LNCaP clone FGC (cell line): Measurements from ENCODE around the gene CTBP2.
A peak's percentile ranks its signal among the peaks of the same experiment; 100 is the strongest.

Source experiments
- DNase-seq: peaks from one replicate; pipeline ENCODE4 v3.0.0-alpha.2; 2011; ENCODE audit warnings: low read depth
- H3K4me3 ChIP-seq: 2 replicates; pipeline ENCODE4 v1.5.1; 2011; ENCODE audit warnings: mild to moderate bottlenecking, low read depth, low read length, control low read depth
- CTCF ChIP-seq: IDR thresholded peaks from 2 replicates; pipeline ENCODE4 v1.5.1; 2012; ENCODE audit warnings: mild to moderate bottlenecking; ENCODE audit not compliant: control insufficient read depth, insufficient read depth; ENCODE audit errors: extremely low read depth

Gene CTBP2

GRCh38 chr10:124959564-124959963, 200.8 kb downstream of the CTBP2 start:
- DNase-seq, result no peak
- no peak overlapping the region for H3K4me3 ChIP-seq
- no peak for TF ChIP-seq CTCF

DNA sequence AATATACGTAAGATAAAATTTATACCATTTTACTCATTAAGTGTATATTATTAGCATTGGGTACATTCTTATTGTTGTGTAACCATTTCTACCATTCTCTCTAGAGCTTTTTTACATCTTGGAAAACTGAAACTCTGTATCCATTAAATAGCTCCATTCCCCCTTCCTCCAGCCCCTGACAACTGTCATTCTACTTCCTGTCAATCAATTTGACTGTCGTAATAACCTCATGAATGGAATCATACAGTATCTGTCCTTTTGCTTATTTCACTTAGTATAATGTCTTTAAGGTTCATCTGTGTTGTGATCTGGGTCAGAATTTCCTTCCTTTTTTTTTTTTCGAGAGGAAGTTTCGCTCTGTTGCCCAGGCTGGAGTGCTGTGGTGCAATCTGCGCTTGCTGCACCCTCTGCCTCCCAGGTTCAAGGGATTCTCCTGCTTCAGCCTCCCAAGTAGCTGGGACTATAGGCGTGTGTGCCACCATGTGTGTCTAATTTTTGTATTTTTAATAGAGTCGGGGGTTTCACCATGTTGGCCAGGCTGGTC, 202.9 kb downstream of the CTBP2 start:
- no peak overlapping the region for H3K4me3 ChIP-seq
- no peak for DNase-seq
- no peak for TF ChIP-seq CTCF

- no peak for DNase-seq
- TF ChIP-seq CTCF, result no peak
Observed at GRCh38 chr10:124956764-124957163, 203.6 kb downstream of the CTBP2 start.

DNA sequence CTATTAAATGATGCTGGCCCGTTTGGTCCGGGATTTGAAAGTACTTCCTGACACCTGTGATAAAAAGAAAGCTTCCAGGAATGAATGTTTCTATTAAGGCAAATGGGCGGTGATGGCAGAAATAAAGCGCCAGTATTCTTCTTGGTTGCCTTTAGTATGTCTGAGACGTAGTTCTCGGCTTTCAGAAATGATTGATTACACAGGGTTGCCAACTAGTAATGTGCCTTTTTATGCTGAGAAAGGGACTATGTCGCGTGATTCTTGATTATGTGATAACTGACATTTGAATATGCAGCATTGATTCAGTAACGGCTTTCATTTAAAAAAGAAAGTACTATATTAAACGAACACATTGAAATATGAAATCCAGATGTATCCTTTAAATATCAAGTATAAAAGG, 204.5 kb downstream of the CTBP2 start:
- no peak for DNase-seq
- TF ChIP-seq CTCF, result no peak
- no peak overlapping the region for H3K4me3 ChIP-seq

More at GRCh38 chr10:124956764-124957163, 203.6 kb downstream of the CTBP2 start:
- no peak overlapping the region for H3K4me3 ChIP-seq

DNA sequence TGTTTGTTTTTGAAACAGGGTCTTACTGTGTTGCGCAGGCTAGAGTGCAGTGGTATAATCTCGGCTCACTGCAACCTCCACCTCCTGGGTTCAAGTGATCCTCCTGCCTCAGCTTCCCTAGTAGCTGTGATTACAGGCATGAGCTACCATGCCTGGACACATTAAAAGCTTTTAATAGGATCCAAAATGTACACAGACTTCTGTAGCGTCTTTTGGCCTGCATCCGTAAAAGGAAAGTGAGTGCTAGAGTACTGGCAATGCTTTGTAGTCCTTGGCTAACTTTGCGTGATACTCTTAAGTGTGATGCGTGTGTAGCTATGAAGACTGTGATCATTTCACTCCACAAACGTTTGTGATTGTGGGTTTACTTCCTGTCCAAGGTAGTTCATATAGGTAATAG, 205.1 kb downstream of the CTBP2 start:
- peak; percentile 72 for DNase-seq
- TF ChIP-seq CTCF, result no peak

DNA sequence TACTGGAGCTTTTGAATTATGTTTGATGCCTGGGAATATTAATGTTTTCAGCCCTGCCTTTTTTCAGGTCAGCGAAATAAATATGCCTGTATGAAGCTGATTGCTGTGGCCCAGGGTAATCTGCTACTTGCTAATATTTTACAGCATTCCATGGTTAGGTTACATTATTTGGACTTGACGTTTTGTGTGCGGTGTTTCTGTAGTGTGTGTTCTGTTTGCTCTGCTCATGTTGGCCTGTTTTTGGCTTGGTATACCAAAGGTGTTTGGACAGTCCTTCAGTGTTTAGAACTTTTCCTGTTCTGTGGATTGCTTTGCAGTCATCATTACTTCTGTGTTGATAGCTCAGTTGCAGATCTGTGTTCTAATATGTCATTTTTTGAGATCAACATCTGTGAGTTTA, 206.9 kb downstream of the CTBP2 start:
- no peak for TF ChIP-seq CTCF
- no peak overlapping the region for H3K4me3 ChIP-seq
- DNase-seq, result peak; percentile 63

More for the DNA sequence above, 205.1 kb downstream of the CTBP2 start:
- no peak overlapping the region for H3K4me3 ChIP-seq

- no peak for TF ChIP-seq CTCF
- no peak overlapping the region for H3K4me3 ChIP-seq
- DNase-seq, result no peak
Observed at GRCh38 chr10:124952123-124952522, 208.2 kb downstream of the CTBP2 start.
